RCC 7860 (cell line): Measurements from ENCODE around the gene PRR29.
"Not testable (repeated sequence)": the region's sequence is repeated elsewhere in the genome, so short reads cannot be mapped to it uniquely, and the experiment has no call there.

Experiments used
- DNase-seq: peaks from one replicate; pipeline ENCODE4 v3.0.0-alpha.2; 2015; ENCODE audit warnings: low spot score
- FAIRE-seq: peaks from 2 replicates; lab custom pipeline; 2012; peaks lifted over from hg19 to GRCh38; lab: Jason Lieb, UNC

PRR29 gene

GRCh38 chr17:63995626-63996025 lies 2.5 kb upstream of the PRR29 start:
- DNase-seq, result no peak
- FAIRE-seq, result no peak

- FAIRE-seq (no peak), DNase-seq (no peak)
Measured at GRCh38 chr17:63996430-63997182, 1.5 kb upstream of the PRR29 start.

GRCh38 chr17:63997341-63998048 lies 656 bp upstream of the PRR29 start:
- DNase-seq (no peak), FAIRE-seq (no peak)

- no peak for DNase-seq
- FAIRE-seq, result no peak
Measured at GRCh38 chr17:63998721-63999679, 849 bp downstream of the PRR29 start.

- FAIRE-seq (no peak), DNase-seq (no peak)
Measured at GRCh38 chr17:63999680-64000531, 1.8 kb downstream of the PRR29 start.

GRCh38 chr17:64001091-64001579 lies 3.0 kb downstream of the PRR29 start:
- FAIRE-seq, result no peak
- DNase-seq, result no peak

GRCh38 chr17:64001763-64002529 lies 3.8 kb downstream of the PRR29 start:
- FAIRE-seq, result no peak
- no peak for DNase-seq

GRCh38 chr17:64002658-64003525 lies 4.7 kb downstream of the PRR29 start:
- FAIRE-seq (no peak), DNase-seq (no peak)

- no peak for FAIRE-seq
- DNase-seq, result no peak
Measured at GRCh38 chr17:64003526-64004121, 5.5 kb downstream of the PRR29 start.

GRCh38 chr17:64004218-64004770 lies 6.1 kb downstream of the PRR29 start:
- no peak for DNase-seq
- FAIRE-seq, result no peak

GRCh38 chr17:64004903-64005733 lies 7.0 kb downstream of the PRR29 start:
- FAIRE-seq (no peak), DNase-seq (no peak)

- FAIRE-seq, result no peak
- no peak for DNase-seq
Measured at GRCh38 chr17:64005734-64006167, 7.6 kb downstream of the PRR29 start.

GRCh38 chr17:64006361-64007088 lies 8.4 kb downstream of the PRR29 start:
- no peak for FAIRE-seq
- DNase-seq, result no peak

GRCh38 chr17:64007089-64007837 lies 9.1 kb downstream of the PRR29 start:
- FAIRE-seq, DNase-seq: not testable (repeated sequence)

GRCh38 chr17:64007838-64008282 lies 9.7 kb downstream of the PRR29 start:
- DNase-seq (no peak), FAIRE-seq (no peak)
